Measurements from ENCODE around the gene KLF15.

- TF ChIP-seq CTCF (IDR thresholded peaks at IDR 0.05) = no peak
- no peak for TF ChIP-seq ZFX (IDR thresholded peaks at IDR 0.05; ENCODE audit: borderline replicate concordance)
Measured at GRCh38 chr3:126367316-126367805, 10.2 kb upstream of the KLF15 start.

Data from 22Rv1 (cell line).